GM23248 (cell line): ENCODE results near the gene HOXA13. TPM values are rescaled to one million over a fixed set of nuclear protein-coding genes. Genes with fewer than 3 reads are reported as not detected.

ENCODE experiments used
- DNase-seq: peaks from one replicate; pipeline ENCODE4 v3.0.0-alpha.2; 2015
- H2AFZ ChIP-seq: fragments of 200-600 bp; sonication (generic); 2 replicates; pipeline ENCODE4 v1.6.1; 2016; ENCODE audit warnings: antibody characterized with exemption
- H3F3A ChIP-seq: fragments of 200-600 bp; sonication (generic); 2 replicates; pipeline ENCODE4 v1.6.1; 2016; ENCODE audit warnings: mild to moderate bottlenecking, antibody characterized with exemption, mixed run types; ENCODE audit not compliant: insufficient read depth
- H3K27ac ChIP-seq: fragments of 200-600 bp; sonication (generic); 2 replicates; pipeline ENCODE4 v1.5.1; 2016; ENCODE audit warnings: mild to moderate bottlenecking
- H3K27me3 ChIP-seq: fragments of 200-600 bp; sonication (generic); replicated peaks from 2 replicates; pipeline ENCODE4 v1.6.1; 2016; ENCODE audit warnings: mild to moderate bottlenecking; ENCODE audit not compliant: insufficient read depth
- H3K36me3 ChIP-seq: fragments of 200-600 bp; sonication (generic); 2 replicates; pipeline ENCODE4 v1.6.1; 2016; ENCODE audit warnings: low read depth, mild to moderate bottlenecking
- H3K4me1 ChIP-seq: fragments of 200-600 bp; sonication (generic); 2 replicates; pipeline ENCODE4 v1.6.1; 2016; ENCODE audit warnings: mild to moderate bottlenecking; ENCODE audit not compliant: insufficient read depth
- H3K4me2 ChIP-seq: fragments of 200-600 bp; sonication (generic); one replicate; pipeline ENCODE4 v1.6.1; 2016; ENCODE audit warnings: mild to moderate bottlenecking; ENCODE audit not compliant: unreplicated experiment
- H3K4me3 ChIP-seq: fragments of 200-600 bp; sonication (generic); 2 replicates; pipeline ENCODE4 v1.5.1; 2016; ENCODE audit warnings: mild to moderate bottlenecking
- H3K79me2 ChIP-seq: fragments of 200-600 bp; sonication (generic); 2 replicates; pipeline ENCODE4 v1.6.1; 2016; ENCODE audit warnings: mild to moderate bottlenecking; ENCODE audit not compliant: insufficient read depth
- H3K9ac ChIP-seq: fragments of 200-600 bp; sonication (generic); 2 replicates; pipeline ENCODE4 v1.6.1; 2016; ENCODE audit warnings: mild to moderate bottlenecking
- H3K9me2 ChIP-seq: fragments of 200-600 bp; sonication (generic); 2 replicates; pipeline ENCODE4 v1.6.1; 2016; ENCODE audit warnings: mixed run types, mild to moderate bottlenecking, moderate library complexity; ENCODE audit not compliant: insufficient read depth
- H3K9me3 ChIP-seq: fragments of 200-600 bp; sonication (generic); one replicate; pipeline ENCODE4 v1.6.1; 2017; ENCODE audit warnings: low read depth
- H4K20me1 ChIP-seq: fragments of 200-600 bp; sonication (generic); 2 replicates; pipeline ENCODE4 v1.6.0; 2016; ENCODE audit not compliant: insufficient read depth
- EZH2 ChIP-seq: fragments of 200-600 bp; sonication (generic); IDR thresholded peaks from 2 replicates; pipeline ENCODE4 v1.6.1; 2018; ENCODE audit warnings: antibody characterized with exemption, mild to moderate bottlenecking; ENCODE audit not compliant: insufficient read depth, poor library complexity, severe bottlenecking
- EZH2phosphoT487 ChIP-seq: fragments of 200-600 bp; sonication (generic); IDR thresholded peaks from 2 replicates; pipeline ENCODE4 v1.6.1; 2018; ENCODE audit warnings: antibody characterized with exemption, moderate library complexity, mild to moderate bottlenecking, low read depth; ENCODE audit not compliant: insufficient read depth
- WGBS, 2 experiments: methylation state at CpG; one replicate each; pipeline ENCODE4 v1.1.6; 2015 to 2017; ENCODE audit warnings: low lambda C conversion rate in 2 of 2, low coverage in 1 of 2; ENCODE audit errors: missing lambda C conversion rate in 2 of 2; 5-methylcytosine and 5-hydroxymethylcytosine counted together
- in situ Hi-C: fragments of 300-500 bp; cut with MboI; formaldehyde crosslinking; loops from 2 replicates; pipeline ENCODE4 v1.15.0; 2020
- polyA plus RNA-seq: library from polyadenylated mRNA; unstranded; fragments of >200 nt; fragmentation: Nextera tagmentation; extraction: Ambion mirVana; gene quantifications from 2 replicates; pipeline ENCODE4 v1.2.1, GENCODE V29; 2016
- total RNA-seq: library from RNA; depleted of rRNA; stranded (reverse); fragments of >200 nt; shearing (Covaris generic); gene quantifications from 2 replicates; pipeline ENCODE4 v1.2.3, GENCODE V29; 2014

The HOXA13 gene
- total and polyA plus RNA-seq, 2 experiments from 2014 or later, result 0.15 to 0.43 TPM

GRCh38 chr7:27151931-27152815 lies 47.7 kb downstream of the HOXA13 start, which contains the start of gene HOXA3:
HOXA3 (minus strand) TSS chr7:27152583; CDS start chr7:27110640, 41,943 bp downstream.
- H3K27ac ChIP-seq, result peak within 1 kb of the TSS; percentile 86
- TF ChIP-seq EZH2, result no peak
- no peak for TF ChIP-seq EZH2phosphoT487

GRCh38 chr7:27151341-27151930 lies 48.5 kb downstream of the HOXA13 start:
- Histone ChIP-seq H3K9ac (peak overlapping the region; percentile 87), H3K4me2 (peak overlapping the region; percentile 98), H3K9me2 (no peaks in the 10 kb centered on the region), H3K79me2 (peaks cover 93% of the 10 kb centered on the region), H3K4me1 (peaks cover 37% of the 10 kb centered on the region), H3F3A (peaks cover 29% of the 10 kb centered on the region), H3K36me3 (no peaks in the 10 kb centered on the region), H3K4me3 (peak overlapping the region; percentile 89), H3K27me3 (no peaks in the 10 kb centered on the region), H3K27ac (peak overlapping the region; percentile 86), H2AFZ (peak overlapping the region; percentile 88), H3K9me3 (no peaks in the 10 kb centered on the region), H4K20me1 (no peaks in the 10 kb centered on the region)
- peak; percentile 58 for DNase-seq
- in situ Hi-C loops, result loop anchor here (10.0 kb wide), 3 partner anchors 297 to 1287 kb away; no protein-coding TSS in a partner anchor
- 1% methylated on average over 27 of the region's 27 CpGs for WGBS, 2 experiments
- TF ChIP-seq EZH2 (no peak), EZH2phosphoT487 (no peak)

More at GRCh38 chr7:27151931-27152815, 47.7 kb downstream of the HOXA13 start, which contains the start of gene HOXA3:
- in situ Hi-C loops, result loop anchor here (10.0 kb wide), 3 partner anchors 297 to 1287 kb away; no protein-coding TSS in a partner anchor
- Histone ChIP-seq H3K4me1 (peaks cover 37% of the 10 kb centered on the region), H3K27me3 (no peaks in the 10 kb centered on the region), H3K4me2 (peak within 1 kb of the TSS; percentile 98), H3K4me3 (peak within 1 kb of the TSS; percentile 89), H3K9ac (peak within 1 kb of the TSS; percentile 87), H3K79me2 (peaks cover 86% of the 10 kb centered on the region), H4K20me1 (no peaks in the 10 kb centered on the region), H3F3A (peaks cover 29% of the 10 kb centered on the region), H2AFZ (peak within 1 kb of the TSS; percentile 88), H3K36me3 (no peaks in the 10 kb centered on the region), H3K9me3 (no peaks in the 10 kb centered on the region), H3K9me2 (no peaks in the 10 kb centered on the region)
- WGBS, 2 experiments, result 0 to 2% methylated on average over 49 to 53 of the region's 53 CpGs
- DNase-seq, result peak; percentile 89

GRCh38 chr7:27150568-27151340 lies 49.1 kb downstream of the HOXA13 start:
- DNase-seq, result peak; percentile 95
- Histone ChIP-seq H3K4me3 (peak overlapping the region; percentile 89), H3K27me3 (no peaks in the 10 kb centered on the region), H2AFZ (peak overlapping the region; percentile 88), H3K36me3 (no peaks in the 10 kb centered on the region), H3K9me3 (no peaks in the 10 kb centered on the region), H3K9me2 (no peaks in the 10 kb centered on the region), H3K4me2 (peak overlapping the region; percentile 98), H3F3A (peaks cover 29% of the 10 kb centered on the region), H4K20me1 (no peaks in the 10 kb centered on the region), H3K9ac (peak overlapping the region; percentile 87), H3K79me2 (peaks cover 98% of the 10 kb centered on the region), H3K4me1 (peaks cover 37% of the 10 kb centered on the region), H3K27ac (peak overlapping the region; percentile 86)
- in situ Hi-C loops, result loop anchor here (10.0 kb wide), 3 partner anchors 296 to 1286 kb away; no protein-coding TSS in a partner anchor
- 1% methylated on average over 49 to 57 of the region's 58 CpGs for WGBS, 2 experiments
- TF ChIP-seq EZH2phosphoT487, result no peak
- no peak for TF ChIP-seq EZH2
